Measurements from ENCODE around the gene BCAN.

Gene BCAN

GRCh38 chr1:156643049-156643777, 1.3 kb downstream of the BCAN start:
- no peak for DNase-seq (ENCODE audit: low read depth in 2 of 2)

GRCh38 chr1:156643778-156644092, 1.8 kb downstream of the BCAN start:
- DNase-seq (ENCODE audit: low read depth in 2 of 2) = no peak

- no peak for DNase-seq (ENCODE audit: low read depth in 2 of 2)
These were observed 2.2 kb downstream of the BCAN start for GRCh38 chr1:156644146-156644545.

GRCh38 chr1:156644640-156645039, 2.7 kb downstream of the BCAN start:
- DNase-seq (ENCODE audit: low read depth in 2 of 2) = no peak

GRCh38 chr1:156645056-156645455, 3.1 kb downstream of the BCAN start:
- DNase-seq (ENCODE audit: low read depth in 2 of 2) = no peak

GRCh38 chr1:156645666-156646065, 3.7 kb downstream of the BCAN start:
- no peak for DNase-seq (ENCODE audit: low read depth in 2 of 2)

GRCh38 chr1:156646738-156647211, 4.9 kb downstream of the BCAN start:
- no peak for DNase-seq (ENCODE audit: low read depth in 2 of 2)

- no peak for DNase-seq (ENCODE audit: low read depth in 2 of 2)
These were observed 5.4 kb downstream of the BCAN start for GRCh38 chr1:156647351-156647750.

- DNase-seq (ENCODE audit: low read depth in 2 of 2) = no peak
These were observed 6.6 kb downstream of the BCAN start for GRCh38 chr1:156648496-156648895.

GRCh38 chr1:156648951-156649350, 7.0 kb downstream of the BCAN start:
- DNase-seq (ENCODE audit: low read depth in 2 of 2) = no peak

- DNase-seq (ENCODE audit: low read depth in 2 of 2) = no peak
These were observed 10.4 kb downstream of the BCAN start for GRCh38 chr1:156652131-156652991.

GRCh38 chr1:156652992-156653355, 11.1 kb downstream of the BCAN start:
- DNase-seq (ENCODE audit: low read depth in 2 of 2) = no peak

GRCh38 chr1:156654700-156655099, 12.8 kb downstream of the BCAN start:
- no peak for DNase-seq (ENCODE audit: low read depth in 2 of 2)

- no peak for DNase-seq (ENCODE audit: low read depth in 2 of 2)
These were observed 13.4 kb downstream of the BCAN start for GRCh38 chr1:156655151-156655903.

GRCh38 chr1:156655904-156656516, 14.1 kb downstream of the BCAN start:
- no peak for DNase-seq (ENCODE audit: low read depth in 2 of 2)

GRCh38 chr1:156656806-156657740, 15.2 kb downstream of the BCAN start:
- DNase-seq (ENCODE audit: low read depth in 2 of 2) = peak; percentile 74 to 76

GRCh38 chr1:156657741-156658319, 15.9 kb downstream of the BCAN start:
- DNase-seq (ENCODE audit: low read depth in 2 of 2) = no peak

GRCh38 chr1:156658496-156658895, 16.6 kb downstream of the BCAN start:
- DNase-seq (ENCODE audit: low read depth in 2 of 2) = no peak

- no peak for DNase-seq (ENCODE audit: low read depth in 2 of 2)
These were observed 17.1 kb downstream of the BCAN start for GRCh38 chr1:156658945-156659574.

GRCh38 chr1:156659661-156659987, 17.7 kb downstream of the BCAN start:
- no peak for DNase-seq (ENCODE audit: low read depth in 2 of 2)
